Right atrium auricular region (tissue), 2 donors: ENCODE results near the gene B3GALT6. TPM values are rescaled to one million over a fixed set of nuclear protein-coding genes. Genes with fewer than 3 reads are reported as not detected.

ENCODE experiments used
- DNase-seq: peaks from one replicate; pipeline ENCODE4 v3.0.0-alpha.2; 2019; ENCODE audit warnings: low spot score
- H3K27ac ChIP-seq, 2 donors: fragments of 200-600 bp; sonication (generic); 1 replicate in 1 of 2; 2 replicates in 1 of 2; pipeline ENCODE4 v1.5.1; 2016 to 2019
- H3K27me3 ChIP-seq, 2 donors: fragments of 200-600 bp; sonication (generic); one replicate each; pipeline versions ENCODE4 v1.5.1 to v1.6.0; 2017 to 2019
- H3K36me3 ChIP-seq: fragments of 200-600 bp; sonication (generic); one replicate; pipeline ENCODE4 v1.5.1; 2016
- H3K4me1 ChIP-seq, 2 donors: fragments of 200-600 bp; sonication (generic); one replicate each; pipeline versions ENCODE4 v1.5.1 to v1.6.0; 2017 to 2019
- H3K4me3 ChIP-seq, 2 donors: fragments of 200-600 bp; sonication (generic); 1 replicate in 1 of 2; 2 replicates in 1 of 2; pipeline ENCODE4 v1.5.1; 2017 to 2019; ENCODE audit warnings: mild to moderate bottlenecking in 1 of 2, moderate library complexity in 1 of 2
- H3K9me3 ChIP-seq, 2 donors: fragments of 200-600 bp; sonication (generic); one replicate each; pipeline ENCODE4 v1.5.1; 2019
- total RNA-seq, 2 donors: library from RNA; depleted of rRNA; stranded (reverse); fragments of >200 nt; gene quantifications; one replicate each; pipeline ENCODE4 v1.1.0, GENCODE V29; 2016
- TF ChIP-seq, protein P1 (sequence below), 2 donors: fragments of 200-600 bp; sonication (generic); IDR thresholded peaks; one replicate each; pipeline ENCODE4 v1.5.1; 2019; ENCODE audit warnings: antibody characterized with exemption in 2 of 2

B3GALT6 gene
- total RNA-seq, 2 donors from 2014 or later: 16.1 to 19.7 TPM

DNA sequence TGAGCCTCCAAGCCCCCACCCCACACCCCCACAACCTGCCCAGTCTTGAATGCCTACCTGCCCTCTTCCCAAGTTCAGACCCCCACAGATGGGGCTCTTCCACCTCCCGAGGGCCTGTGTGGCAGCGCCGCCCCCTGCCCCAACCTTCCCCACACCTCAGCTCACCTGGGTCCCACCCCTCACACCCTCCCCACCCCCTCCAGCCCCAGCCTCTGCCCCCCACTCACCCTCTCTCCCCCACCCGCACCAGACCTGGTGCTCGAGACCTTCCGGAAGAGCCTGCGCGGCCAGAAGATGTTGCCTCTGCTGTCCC is 34.9 kb upstream of the B3GALT6 start:
- TF ChIP-seq, protein P1, sequence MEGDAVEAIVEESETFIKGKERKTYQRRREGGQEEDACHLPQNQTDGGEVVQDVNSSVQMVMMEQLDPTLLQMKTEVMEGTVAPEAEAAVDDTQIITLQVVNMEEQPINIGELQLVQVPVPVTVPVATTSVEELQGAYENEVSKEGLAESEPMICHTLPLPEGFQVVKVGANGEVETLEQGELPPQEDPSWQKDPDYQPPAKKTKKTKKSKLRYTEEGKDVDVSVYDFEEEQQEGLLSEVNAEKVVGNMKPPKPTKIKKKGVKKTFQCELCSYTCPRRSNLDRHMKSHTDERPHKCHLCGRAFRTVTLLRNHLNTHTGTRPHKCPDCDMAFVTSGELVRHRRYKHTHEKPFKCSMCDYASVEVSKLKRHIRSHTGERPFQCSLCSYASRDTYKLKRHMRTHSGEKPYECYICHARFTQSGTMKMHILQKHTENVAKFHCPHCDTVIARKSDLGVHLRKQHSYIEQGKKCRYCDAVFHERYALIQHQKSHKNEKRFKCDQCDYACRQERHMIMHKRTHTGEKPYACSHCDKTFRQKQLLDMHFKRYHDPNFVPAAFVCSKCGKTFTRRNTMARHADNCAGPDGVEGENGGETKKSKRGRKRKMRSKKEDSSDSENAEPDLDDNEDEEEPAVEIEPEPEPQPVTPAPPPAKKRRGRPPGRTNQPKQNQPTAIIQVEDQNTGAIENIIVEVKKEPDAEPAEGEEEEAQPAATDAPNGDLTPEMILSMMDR (IDR thresholded peaks at IDR 0.05): no peak
- peaks cover 0 to 7% of the 10 kb centered on the region in 2 donors for H3K9me3 ChIP-seq
- H3K4me3 ChIP-seq: no peak overlapping the region
- peaks cover 0 to 11% of the 10 kb centered on the region in 2 donors for H3K4me1 ChIP-seq
- no peak overlapping the region for H3K27ac ChIP-seq
- no peak for DNase-seq
- H3K36me3 ChIP-seq: no peaks in the 10 kb centered on the region
- H3K27me3 ChIP-seq: no peaks in the 10 kb centered on the region

DNA sequence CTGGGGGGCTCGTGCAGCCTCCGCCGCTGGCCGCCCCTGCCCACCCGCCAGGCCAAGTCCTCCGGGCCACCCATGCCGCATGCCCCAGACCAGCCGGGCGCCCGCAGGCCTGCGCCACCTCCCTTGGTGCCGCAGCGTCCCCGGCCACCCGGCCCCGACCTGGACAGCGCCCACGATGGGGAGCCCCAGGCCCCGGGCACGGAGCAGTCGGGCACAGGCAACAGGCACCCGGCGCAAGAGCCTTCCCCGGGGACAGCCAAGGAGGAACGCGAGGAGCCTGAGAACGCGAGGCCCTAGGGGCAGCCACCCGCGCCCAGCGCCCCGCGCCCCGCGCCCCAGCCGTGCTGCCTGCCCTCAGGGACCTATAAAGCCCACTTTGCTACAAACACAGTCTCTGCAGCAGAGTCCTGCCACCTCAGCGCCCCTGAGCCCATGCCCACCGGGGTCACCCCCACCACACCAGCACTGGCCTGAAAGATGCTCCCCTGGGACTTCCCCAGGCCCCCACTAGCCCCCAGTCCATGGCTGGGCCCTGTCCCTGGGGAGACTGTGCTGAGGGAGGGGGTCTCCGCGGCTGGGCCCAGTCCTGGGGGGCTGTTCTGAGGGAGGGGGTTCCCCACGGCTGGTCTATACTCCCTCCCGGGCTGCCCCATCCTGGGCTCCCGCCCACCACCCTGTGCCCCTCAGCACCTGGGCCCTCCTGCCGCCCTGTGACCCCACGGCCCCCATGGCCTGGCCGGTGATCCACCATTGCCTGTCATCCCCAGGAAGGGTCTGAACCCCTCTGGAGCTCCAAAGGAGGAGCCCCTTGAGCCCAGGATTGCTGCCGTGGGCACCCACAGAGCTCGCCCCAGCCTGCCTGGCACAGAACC is 34.2 kb upstream of the B3GALT6 start:
- Histone ChIP-seq H3K4me3 (no peak overlapping the region), H3K27ac (no peak overlapping the region), H3K36me3 (no peaks in the 10 kb centered on the region), H3K27me3 (no peaks in the 10 kb centered on the region), H3K4me1 (peaks cover 0 to 11% of the 10 kb centered on the region in 2 donors), H3K9me3 (peaks cover 0 to 7% of the 10 kb centered on the region in 2 donors)
- TF ChIP-seq, protein P1 (IDR thresholded peaks at IDR 0.05): no peak
- DNase-seq: no peak

DNA sequence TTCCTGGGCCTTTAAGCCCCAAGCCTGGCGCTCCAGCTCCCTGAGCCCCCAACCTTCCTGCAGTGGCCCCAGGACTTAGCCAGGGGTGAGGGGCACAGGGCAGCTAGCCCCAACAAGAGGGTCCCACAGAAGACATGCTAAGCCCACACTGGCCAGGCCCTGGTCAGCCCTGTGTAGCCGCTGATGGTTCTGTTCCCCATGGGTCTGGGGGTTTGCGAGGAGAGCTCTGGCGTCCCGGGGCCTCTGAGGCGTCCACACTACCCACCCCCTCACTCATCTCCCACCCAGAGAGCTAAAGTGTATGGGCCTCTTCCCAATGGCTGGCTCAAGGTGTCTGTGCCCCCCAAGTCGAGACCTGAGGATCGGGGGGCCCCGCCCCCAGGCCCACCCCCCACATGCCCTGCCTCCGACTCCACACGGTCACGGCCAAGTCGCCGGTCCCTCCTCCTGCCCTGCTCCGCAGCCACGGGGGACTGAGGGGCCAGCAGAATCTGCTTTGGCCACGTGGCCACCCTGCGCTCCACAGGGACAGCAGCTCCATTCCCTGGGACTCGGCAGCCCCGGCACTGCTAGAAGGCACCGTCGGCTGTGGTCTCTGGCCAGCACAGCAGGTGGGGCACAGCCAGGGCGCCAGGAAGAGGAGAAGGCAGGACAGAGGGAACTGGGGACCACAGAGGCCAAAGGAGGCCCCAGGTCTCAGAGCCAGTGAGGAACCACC is 33.5 kb upstream of the B3GALT6 start:
- Histone ChIP-seq H3K36me3 (no peaks in the 10 kb centered on the region), H3K27me3 (no peaks in the 10 kb centered on the region), H3K4me3 (no peak overlapping the region), H3K27ac (no peak overlapping the region), H3K4me1 (peaks cover 0 to 11% of the 10 kb centered on the region in 2 donors), H3K9me3 (peaks cover 0 to 7% of the 10 kb centered on the region in 2 donors)
- DNase-seq: no peak
- TF ChIP-seq, protein P1 (IDR thresholded peaks at IDR 0.05): no peak

DNA sequence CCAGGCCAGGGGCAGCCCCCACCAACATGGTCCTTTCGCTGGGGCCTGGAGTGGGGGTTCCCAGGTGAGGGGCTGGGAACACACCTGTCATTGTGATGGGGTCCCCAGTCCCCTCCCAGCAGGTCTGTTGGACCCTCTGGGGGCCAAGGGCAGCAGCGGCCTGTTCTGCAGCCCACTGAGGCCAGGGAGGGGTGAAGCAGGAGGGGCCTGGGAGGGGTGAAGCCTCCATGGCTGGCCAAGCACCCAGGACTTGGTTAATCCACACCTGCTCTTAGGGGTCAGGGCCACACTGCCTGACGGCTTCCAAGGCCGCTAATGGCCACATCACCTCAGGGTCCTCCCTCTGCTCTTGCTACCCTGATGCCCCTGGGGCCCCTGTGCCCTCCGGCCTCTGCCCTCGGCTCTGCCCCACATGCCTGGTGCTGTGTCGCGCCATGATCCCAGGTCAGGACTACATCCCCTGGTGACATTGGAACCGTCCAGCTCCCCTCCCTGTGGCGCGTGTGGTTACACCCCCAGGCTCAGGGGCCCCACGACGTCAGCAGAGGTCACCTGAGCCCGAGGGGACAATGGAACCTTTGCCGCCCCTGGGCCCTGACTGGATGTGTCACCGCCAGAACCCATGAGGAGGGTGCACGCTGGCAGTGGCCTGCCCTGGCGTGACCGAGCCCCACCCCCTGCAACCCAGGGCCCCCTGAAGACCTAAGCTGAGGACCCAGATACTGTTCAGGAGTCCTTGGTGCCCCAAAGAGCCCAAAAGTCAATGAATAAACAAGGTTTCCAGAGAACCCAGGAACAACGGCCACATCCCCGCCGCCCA is 32.7 kb upstream of the B3GALT6 start:
- DNase-seq: no peak
- Histone ChIP-seq H3K4me3 (no peak overlapping the region), H3K27me3 (no peaks in the 10 kb centered on the region)

More for the DNA sequence above, 32.7 kb upstream of the B3GALT6 start:
- Histone ChIP-seq H3K36me3 (no peaks in the 10 kb centered on the region), H3K27ac (no peak overlapping the region), H3K4me1 (peaks cover 0 to 11% of the 10 kb centered on the region in 2 donors), H3K9me3 (peaks cover 0 to 7% of the 10 kb centered on the region in 2 donors)
- TF ChIP-seq, protein P1 (IDR thresholded peaks at IDR 0.05): no peak
